Measurements from ENCODE around the gene SLC25A12.

The SLC25A12 gene

GRCh38 chr2:171889333-171889732, 4.7 kb downstream of the SLC25A12 start:
- no peak for DNase-seq

- no peak for DNase-seq
Observed at GRCh38 chr2:171883275-171883893, 10.7 kb downstream of the SLC25A12 start.

- no peak for DNase-seq
Observed at GRCh38 chr2:171882089-171882769, 11.8 kb downstream of the SLC25A12 start.

- DNase-seq, result no peak
Observed at GRCh38 chr2:171880774-171881173, 13.3 kb downstream of the SLC25A12 start.

GRCh38 chr2:171879865-171880264, 14.2 kb downstream of the SLC25A12 start:
- no peak for DNase-seq

- peak in 1 of 2 experiments; percentile 45 for DNase-seq
Observed at GRCh38 chr2:171878481-171878993, 15.5 kb downstream of the SLC25A12 start.

GRCh38 chr2:171874963-171875362, 19.1 kb downstream of the SLC25A12 start:
- no peak for DNase-seq

GRCh38 chr2:171874517-171874916, 19.5 kb downstream of the SLC25A12 start:
- no peak for DNase-seq

GRCh38 chr2:171864357-171864985, 29.6 kb downstream of the SLC25A12 start:
- peak in 1 of 2 experiments; percentile 14 for DNase-seq

GRCh38 chr2:171862501-171862900, 31.5 kb downstream of the SLC25A12 start:
- DNase-seq, result no peak

GRCh38 chr2:171858397-171858958, 35.6 kb downstream of the SLC25A12 start:
- no peak for DNase-seq

GRCh38 chr2:171855401-171855800, 38.6 kb downstream of the SLC25A12 start:
- DNase-seq, result no peak

- no peak for DNase-seq
Observed at GRCh38 chr2:171852366-171852888, 41.6 kb downstream of the SLC25A12 start.

- DNase-seq, result peak in 1 of 2 experiments; percentile 20
Observed at GRCh38 chr2:171847627-171848026, 46.4 kb downstream of the SLC25A12 start.

- no peak for DNase-seq
Observed at GRCh38 chr2:171846894-171847293, 47.1 kb downstream of the SLC25A12 start.

- DNase-seq, result no peak
Observed at GRCh38 chr2:171841996-171842395, 52.0 kb downstream of the SLC25A12 start.

GRCh38 chr2:171837736-171838135, 56.3 kb downstream of the SLC25A12 start:
- no peak for DNase-seq

- no peak for DNase-seq
Observed at GRCh38 chr2:171836146-171836910, 57.7 kb downstream of the SLC25A12 start.

- DNase-seq, result no peak
Observed at GRCh38 chr2:171835386-171835785, 58.7 kb downstream of the SLC25A12 start.

- DNase-seq, result no peak
Observed at GRCh38 chr2:171834286-171834685, 59.8 kb downstream of the SLC25A12 start.

GRCh38 chr2:171832489-171832888, 61.6 kb downstream of the SLC25A12 start:
- DNase-seq, result no peak

GRCh38 chr2:171830039-171830438, 64.0 kb downstream of the SLC25A12 start:
- DNase-seq, result no peak

GRCh38 chr2:171824086-171824485, 70.0 kb downstream of the SLC25A12 start:
- no peak for DNase-seq

All from NCI-H2081 (cell line).